BE2C (cell line): Measurements from ENCODE around the gene RASSF8.

Experiments used
- DNase-seq: peaks from one replicate; pipeline ENCODE4 v3.0.0-alpha.2; 2020
- H3K27me3 ChIP-seq: fragments of 250-450 bp; sonication (Bioruptor Pico); 2 replicates; pipeline ENCODE4 v1.5.1; 2020; ENCODE audit warnings: mild to moderate bottlenecking
- H3K36me3 ChIP-seq: fragments of 250-450 bp; sonication (Bioruptor Pico); 2 replicates; pipeline ENCODE4 v1.5.1; 2020; ENCODE audit warnings: mild to moderate bottlenecking
- H3K4me1 ChIP-seq: fragments of 250-450 bp; sonication (Bioruptor Pico); 2 replicates; pipeline ENCODE4 v1.5.1; 2020
- H3K4me3 ChIP-seq: 2 replicates; pipeline ENCODE4 v1.5.1; 2011; ENCODE audit warnings: low read depth, low read length
- H3K9me3 ChIP-seq: fragments of 250-450 bp; sonication (Bioruptor Pico); 2 replicates; pipeline ENCODE4 v1.5.1; 2020
- CTCF ChIP-seq: IDR thresholded peaks from 2 replicates; pipeline ENCODE4 v1.5.1; 2012; ENCODE audit warnings: mild to moderate bottlenecking, low read depth, low read length

Gene RASSF8

DNA sequence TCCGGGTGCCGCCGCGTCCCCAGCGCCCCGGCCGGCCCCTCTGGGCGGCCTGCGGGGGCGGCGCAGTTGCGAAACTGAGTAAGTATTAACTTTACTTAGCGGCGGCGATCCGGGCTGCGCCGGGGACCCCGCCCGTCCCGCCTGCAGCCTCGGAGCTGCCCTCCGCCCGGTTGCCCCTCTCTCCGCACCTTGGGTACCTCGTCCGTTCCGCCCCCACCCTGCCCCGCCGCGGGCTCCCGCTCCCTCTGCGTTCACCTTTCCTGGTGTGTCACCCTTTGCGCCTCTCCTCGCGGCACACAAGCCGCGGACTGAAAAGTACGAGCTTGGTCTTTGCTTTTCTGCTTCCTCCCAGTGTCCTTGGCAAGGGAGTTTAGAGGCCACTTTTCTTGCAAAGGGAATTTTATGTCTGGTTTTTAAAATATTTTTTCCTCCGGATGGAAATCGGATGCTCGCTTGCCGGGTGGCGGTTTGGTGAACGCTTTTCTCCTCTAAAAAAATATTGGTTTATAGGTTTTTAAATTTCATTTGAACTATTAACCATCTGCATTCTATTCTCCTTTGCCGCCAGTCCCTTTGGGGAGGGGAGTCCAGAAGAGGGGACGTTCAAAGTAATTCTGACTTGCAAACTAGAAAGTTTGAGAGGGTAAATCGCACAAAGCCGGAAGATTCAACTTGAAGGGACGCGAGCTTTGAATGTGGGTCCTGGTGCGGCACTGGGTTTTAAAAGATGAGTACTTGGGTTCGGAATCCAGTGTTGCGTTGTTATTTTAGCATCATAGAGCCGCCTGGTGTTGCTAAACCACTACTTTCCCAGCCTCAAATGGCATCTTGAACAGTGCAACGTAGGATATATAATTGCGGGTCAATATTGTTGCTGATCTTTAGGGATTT is 834 bp downstream of the RASSF8 start:
- Histone ChIP-seq H3K9me3 (no peaks in the 10 kb centered on the region; the same call in 1 of the 2 replicates), H3K27me3 (peaks cover 31% of the 10 kb centered on the region), H3K4me1 (peaks cover 6% of the 10 kb centered on the region; the same call in 1 of the 2 replicates), H3K36me3 (no peaks in the 10 kb centered on the region), H3K4me3 (peak overlapping the region; percentile 60)
- no peak for TF ChIP-seq CTCF
- DNase-seq: peak; percentile 36

GRCh38 chr12:25960143-25960542 is 1.7 kb downstream of the RASSF8 start:
- Histone ChIP-seq H3K9me3 (no peaks in the 10 kb centered on the region; the same call in 1 of the 2 replicates), H3K4me1 (peaks cover 6% of the 10 kb centered on the region; the same call in 1 of the 2 replicates), H3K4me3 (peak overlapping the region; percentile 60), H3K27me3 (peaks cover 31% of the 10 kb centered on the region), H3K36me3 (no peaks in the 10 kb centered on the region)
- peak; percentile 23 for DNase-seq
- peak; percentile 42; the same call in 1 of the 2 replicates for TF ChIP-seq CTCF

DNA sequence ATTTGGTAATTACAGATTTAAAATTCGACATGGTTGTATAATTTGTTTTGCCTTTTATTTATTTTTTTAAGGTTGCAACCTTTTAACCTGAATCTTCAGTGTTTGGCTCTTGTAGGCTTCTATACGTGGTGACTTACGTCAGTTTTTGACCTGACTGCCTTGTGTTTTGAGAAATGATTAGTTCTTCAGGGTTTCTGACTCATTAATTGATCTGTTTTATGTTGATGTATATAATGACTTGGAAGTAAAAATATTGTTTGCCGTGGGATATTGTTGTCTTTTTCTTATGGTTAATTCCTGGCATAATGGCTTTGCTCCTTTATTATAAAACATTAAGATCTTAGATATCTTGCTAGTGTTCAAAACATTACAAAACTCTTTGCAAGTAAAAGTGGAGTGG is 2.5 kb downstream of the RASSF8 start:
- Histone ChIP-seq H3K36me3 (no peaks in the 10 kb centered on the region), H3K27me3 (peaks cover 31% of the 10 kb centered on the region), H3K9me3 (no peaks in the 10 kb centered on the region; the same call in 1 of the 2 replicates), H3K4me3 (no peak overlapping the region), H3K4me1 (peaks cover 6% of the 10 kb centered on the region; the same call in 1 of the 2 replicates)
- TF ChIP-seq CTCF: no peak
- no peak for DNase-seq

- Histone ChIP-seq H3K4me3 (no peak overlapping the region), H3K27me3 (peaks cover 27% of the 10 kb centered on the region), H3K9me3 (no peaks in the 10 kb centered on the region; the same call in 1 of the 2 replicates), H3K4me1 (peaks cover 6% of the 10 kb centered on the region; the same call in 1 of the 2 replicates), H3K36me3 (no peaks in the 10 kb centered on the region)
- DNase-seq: no peak
- TF ChIP-seq CTCF: no peak
Measured at GRCh38 chr12:25962932-25963525, 4.5 kb downstream of the RASSF8 start.

DNA sequence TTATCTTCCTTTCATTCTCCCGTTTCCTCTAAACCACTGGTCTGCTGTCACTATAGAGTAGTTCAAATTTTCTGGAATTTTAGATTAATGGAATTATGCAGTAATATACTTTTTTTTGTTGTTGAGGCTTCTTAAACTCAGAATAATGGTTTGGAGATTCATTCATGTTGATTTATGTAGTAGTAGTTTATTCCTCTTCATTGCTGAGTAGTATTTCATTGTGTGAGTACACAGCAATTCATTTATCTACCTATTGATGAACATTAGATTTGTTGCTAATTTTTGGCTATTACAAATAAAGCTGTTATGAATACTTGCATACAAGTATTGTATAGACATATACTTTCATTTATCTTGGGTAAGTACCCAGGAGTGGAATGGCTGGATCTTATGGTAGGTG is 7.2 kb downstream of the RASSF8 start:
- H3K4me3 ChIP-seq: no peak overlapping the region
- DNase-seq: no peak
- H3K4me1 ChIP-seq: no peaks in the 10 kb centered on the region; the same call in 1 of the 2 replicates
- H3K27me3 ChIP-seq: peaks cover 4% of the 10 kb centered on the region
- H3K36me3 ChIP-seq: no peaks in the 10 kb centered on the region
- no peak for TF ChIP-seq CTCF
- H3K9me3 ChIP-seq: no peaks in the 10 kb centered on the region; the same call in 1 of the 2 replicates

GRCh38 chr12:25970082-25970481 is 11.6 kb downstream of the RASSF8 start:
- H3K9me3 ChIP-seq: no peaks in the 10 kb centered on the region
- no peaks in the 10 kb centered on the region for H3K4me1 ChIP-seq
- no peak for TF ChIP-seq CTCF
- no peaks in the 10 kb centered on the region for H3K27me3 ChIP-seq
- no peak for DNase-seq
- no peaks in the 10 kb centered on the region for H3K36me3 ChIP-seq
- H3K4me3 ChIP-seq: no peak overlapping the region
